Measurements from ENCODE around the gene ASAP3.
"Not testable (repeated sequence)": the region's sequence is repeated elsewhere in the genome, so short reads cannot be mapped to it uniquely, and the experiment has no call there.

Gene ASAP3

DNA sequence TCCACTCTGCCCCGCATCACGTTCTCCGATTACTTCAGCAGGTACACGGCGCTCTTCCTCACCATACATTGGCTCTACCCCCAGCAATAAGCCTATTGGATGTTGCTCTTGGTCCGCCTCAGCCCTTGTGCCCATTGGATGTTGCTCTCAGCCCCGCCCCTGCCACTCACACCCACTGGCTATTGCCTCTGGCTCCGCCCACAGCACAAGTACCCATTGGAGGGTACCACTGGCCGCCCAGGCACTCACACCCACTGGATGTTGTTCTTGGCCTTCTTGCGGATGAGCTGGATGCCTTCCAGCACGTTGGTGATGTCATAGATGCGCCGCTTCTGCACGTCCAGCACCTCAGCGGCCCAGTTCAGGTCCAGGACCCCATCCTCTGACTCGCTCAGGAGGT lies 37.6 kb upstream of the ASAP3 start:
- no peak overlapping the region for H3K4me3 ChIP-seq (ENCODE audit: low read length)
- no peak for DNase-seq (ENCODE audit: low read depth, low spot score)

DNA sequence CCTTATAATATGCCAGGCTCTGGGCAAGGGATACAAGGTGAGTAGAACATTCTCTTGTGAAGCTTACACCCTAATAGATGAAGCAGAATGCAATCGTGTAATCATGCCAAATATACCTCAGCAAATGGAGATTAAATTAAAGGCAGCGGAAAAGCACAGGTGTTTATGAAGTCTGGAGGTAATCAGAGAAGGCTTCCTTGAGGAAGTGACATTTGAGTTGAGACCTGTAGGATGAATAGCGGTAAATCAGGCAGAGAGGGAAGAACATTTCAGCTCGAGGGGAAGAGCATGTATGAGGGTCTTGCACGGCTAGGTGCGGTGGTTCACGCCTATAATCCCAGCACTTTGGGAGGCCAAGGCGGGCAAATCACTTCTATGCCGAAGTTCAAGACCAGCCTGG lies 33.6 kb upstream of the ASAP3 start:
- H3K4me3 ChIP-seq (ENCODE audit: low read length): no peak overlapping the region
- DNase-seq (ENCODE audit: low read depth, low spot score): no peak

- H3K4me3 ChIP-seq (ENCODE audit: low read length): no peak overlapping the region
- no peak for DNase-seq (ENCODE audit: low read depth, low spot score)
These were observed 31.9 kb upstream of the ASAP3 start for GRCh38 chr1:23515905-23516304.

DNA sequence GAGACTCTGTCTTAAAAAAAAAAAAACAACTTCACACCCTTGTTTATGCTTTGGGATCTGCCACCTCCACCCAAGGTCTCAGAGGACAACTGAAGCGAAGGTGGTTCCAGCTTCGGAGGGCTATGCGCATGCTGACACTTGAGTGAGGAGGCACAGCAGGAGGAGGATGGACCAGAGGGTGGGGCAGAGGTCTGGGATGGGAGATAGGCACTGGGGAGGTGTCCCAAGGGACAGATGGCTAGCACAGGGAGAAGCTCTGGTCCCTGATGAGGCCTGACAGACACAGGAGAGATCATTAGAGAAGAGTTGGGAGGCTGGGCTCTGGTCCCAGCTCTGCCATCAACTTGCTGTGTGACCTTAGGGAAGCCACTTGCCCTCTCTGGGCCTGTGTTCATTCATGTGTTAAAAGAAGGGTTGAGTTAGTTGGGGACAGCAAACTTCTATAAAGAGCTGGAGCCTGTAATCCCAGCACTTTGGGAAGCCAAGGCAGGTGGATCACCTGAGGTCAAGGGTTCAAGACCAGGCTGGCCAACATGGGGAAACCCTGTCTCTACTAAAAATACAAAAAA lies 30.2 kb upstream of the ASAP3 start:
- H3K4me3 ChIP-seq (ENCODE audit: low read length): no peak overlapping the region
- no peak for DNase-seq (ENCODE audit: low read depth, low spot score)

- H3K4me3 ChIP-seq (ENCODE audit: low read length): no peak overlapping the region
- no peak for DNase-seq (ENCODE audit: low read depth, low spot score)
These were observed 25.9 kb upstream of the ASAP3 start for GRCh38 chr1:23509896-23510295.

GRCh38 chr1:23506376-23507107 lies 22.6 kb upstream of the ASAP3 start:
- DNase-seq (ENCODE audit: low read depth, low spot score): no peak
- H3K4me3 ChIP-seq (ENCODE audit: low read length): no peak overlapping the region

GRCh38 chr1:23505851-23506250 lies 21.9 kb upstream of the ASAP3 start:
- H3K4me3 ChIP-seq (ENCODE audit: low read length): no peak overlapping the region
- no peak for DNase-seq (ENCODE audit: low read depth, low spot score)

- not testable (repeated sequence) for H3K4me3 ChIP-seq (ENCODE audit: low read length); DNase-seq (ENCODE audit: low read depth, low spot score)
These were observed 20.2 kb upstream of the ASAP3 start for GRCh38 chr1:23504156-23504555.

DNA sequence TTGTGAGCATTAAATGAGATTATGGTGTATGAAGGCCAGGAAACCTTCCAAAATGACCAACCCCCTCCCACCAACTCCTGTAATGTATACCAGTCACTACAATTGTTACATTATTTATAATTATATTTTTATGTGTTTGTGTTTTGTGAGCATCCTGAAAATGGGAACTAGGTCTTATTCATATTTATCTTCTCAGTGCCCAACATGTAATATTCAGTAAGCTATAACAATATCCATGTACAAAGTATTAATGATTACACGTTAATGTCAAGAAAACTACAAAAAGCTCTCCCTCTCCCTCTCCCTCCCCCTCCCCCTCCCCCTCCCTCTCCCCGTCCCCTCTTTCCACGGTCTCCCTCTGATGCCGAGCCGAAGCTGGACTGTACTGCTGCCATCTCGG lies 19.0 kb upstream of the ASAP3 start:
- no peak for DNase-seq (ENCODE audit: low read depth, low spot score)

DNA sequence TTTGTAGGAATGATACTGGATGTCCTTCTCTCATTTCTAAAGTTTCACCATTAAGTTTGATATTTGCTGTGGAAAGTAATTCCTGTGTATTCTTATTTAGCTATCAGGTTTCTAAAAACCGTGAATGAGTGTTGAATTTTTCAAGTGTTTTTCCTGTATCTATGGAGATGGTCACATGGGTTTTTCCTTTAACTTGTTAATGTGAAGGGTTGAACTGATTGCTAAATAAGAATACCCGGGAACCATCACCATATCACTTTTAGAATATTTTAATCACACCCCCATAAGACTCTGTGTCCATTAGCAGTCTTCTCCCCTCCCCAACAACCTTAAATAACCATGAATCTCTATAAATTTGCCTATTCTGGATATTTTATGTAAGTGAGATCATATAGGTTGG lies 16.5 kb upstream of the ASAP3 start:
- no peak overlapping the region for H3K4me3 ChIP-seq (ENCODE audit: low read length)
- DNase-seq (ENCODE audit: low read depth, low spot score): no peak

More for the DNA sequence above, 19.0 kb upstream of the ASAP3 start:
- H3K4me3 ChIP-seq (ENCODE audit: low read length): no peak overlapping the region

- DNase-seq (ENCODE audit: low read depth, low spot score): no peak
- no peak overlapping the region for H3K4me3 ChIP-seq (ENCODE audit: low read length)
These were observed 13.9 kb upstream of the ASAP3 start for GRCh38 chr1:23497777-23498439.

- H3K4me3 ChIP-seq (ENCODE audit: low read length): no peak overlapping the region
- DNase-seq (ENCODE audit: low read depth, low spot score): no peak
These were observed 12.7 kb upstream of the ASAP3 start for GRCh38 chr1:23496490-23497181.

- not testable (repeated sequence) for H3K4me3 ChIP-seq (ENCODE audit: low read length); DNase-seq (ENCODE audit: low read depth, low spot score)
These were observed 10.9 kb upstream of the ASAP3 start for GRCh38 chr1:23494836-23495235.

- not testable (repeated sequence) for DNase-seq (ENCODE audit: low read depth, low spot score); H3K4me3 ChIP-seq (ENCODE audit: low read length)
These were observed 8.8 kb upstream of the ASAP3 start for GRCh38 chr1:23492776-23493175.

- H3K4me3 ChIP-seq (ENCODE audit: low read length): no peak overlapping the region
- DNase-seq (ENCODE audit: low read depth, low spot score): no peak
These were observed 8.2 kb upstream of the ASAP3 start for GRCh38 chr1:23492132-23492720.

DNA sequence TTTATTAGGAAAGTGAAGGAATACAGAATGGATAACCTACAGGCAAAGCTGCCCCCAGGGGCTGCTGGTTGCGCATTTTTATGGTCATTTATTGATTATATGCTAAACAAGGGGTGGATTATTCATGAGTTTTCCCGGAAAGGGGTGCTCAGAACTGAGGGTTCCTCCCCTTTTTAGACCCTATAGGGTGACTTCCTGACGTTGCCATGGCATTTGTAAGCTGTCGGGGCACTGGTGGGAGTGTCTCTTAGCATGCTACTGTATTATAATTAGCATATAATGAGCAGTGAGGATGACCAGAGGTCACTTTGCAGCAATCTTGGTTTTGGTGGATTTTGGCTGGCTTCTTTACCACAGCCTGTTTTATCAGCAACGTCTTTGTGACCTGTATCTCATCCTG lies 5.9 kb upstream of the ASAP3 start:
- DNase-seq (ENCODE audit: low read depth, low spot score): no peak
- H3K4me3 ChIP-seq (ENCODE audit: low read length): no peak overlapping the region

DNA sequence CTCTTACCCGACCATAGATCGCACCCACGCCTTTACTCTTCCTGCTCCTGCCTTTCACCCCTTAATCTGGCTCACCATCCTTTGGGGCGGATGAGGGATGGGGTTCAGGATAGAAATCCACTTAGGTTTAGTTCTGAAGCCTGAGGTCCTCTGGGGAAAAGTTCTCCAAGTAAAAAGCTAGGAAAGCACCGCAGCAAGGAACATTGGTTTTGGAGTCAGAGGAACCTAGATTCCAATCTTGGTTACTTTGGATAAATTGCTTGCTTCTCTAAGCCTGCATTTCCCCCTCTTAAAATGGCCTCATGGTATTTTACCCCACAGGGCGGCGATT lies 988 bp upstream of the ASAP3 start:
- peak overlapping the region; percentile 54 for H3K4me3 ChIP-seq (ENCODE audit: low read length)
- DNase-seq (ENCODE audit: low read depth, low spot score): no peak

DNA sequence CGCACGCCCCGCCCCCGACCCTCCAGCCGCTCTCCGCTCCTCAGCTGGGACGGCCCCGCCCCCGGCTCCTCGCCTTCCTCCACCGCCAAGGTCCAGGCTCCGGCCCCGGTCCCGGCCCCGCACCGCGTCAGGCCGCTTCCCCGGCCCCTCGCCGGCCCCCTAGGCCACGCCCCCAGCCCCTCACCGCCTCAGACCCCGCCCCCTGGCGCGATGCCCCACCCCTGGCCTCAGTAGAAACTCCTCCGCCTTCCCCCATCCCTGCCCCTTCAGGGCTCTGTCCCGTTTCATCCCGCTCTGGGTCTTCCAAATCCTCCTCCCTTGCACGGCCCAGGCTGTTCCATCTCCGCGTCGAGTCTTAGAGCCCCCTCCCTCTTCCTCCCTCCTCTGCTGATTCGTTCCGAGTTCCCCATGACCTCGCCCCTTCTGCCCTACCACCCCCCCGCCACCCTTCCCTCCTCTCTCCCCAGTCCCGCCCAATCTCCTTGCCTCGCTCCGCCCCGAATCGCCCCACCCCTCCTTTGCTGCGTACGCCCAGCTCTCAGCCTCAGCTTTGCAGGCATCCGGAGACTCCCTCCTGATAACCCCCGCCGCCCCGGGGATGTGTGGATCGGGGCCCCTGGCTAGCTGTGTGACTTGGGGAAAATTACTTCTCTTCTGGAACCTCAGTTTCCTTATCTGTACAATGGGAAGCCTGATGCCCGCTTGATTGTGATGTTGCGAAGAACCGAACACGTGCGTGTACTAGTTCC lies 448 bp upstream of the ASAP3 start:
- DNase-seq (ENCODE audit: low read depth, low spot score): peak; percentile 88

GRCh38 chr1:23481904-23482303 lies 2.1 kb downstream of the ASAP3 start:
- DNase-seq (ENCODE audit: low read depth, low spot score): no peak
- H3K4me3 ChIP-seq (ENCODE audit: low read length): no peak overlapping the region

More for the DNA sequence above, 448 bp upstream of the ASAP3 start:
- H3K4me3 ChIP-seq (ENCODE audit: low read length): peak overlapping the region; percentile 54

Data from Jurkat, Clone E6-1 (cell line).